GM18867 (cell line): ENCODE data around the gene MEP1A.

Source experiments
- ATAC-seq: cut with Tn5 transposase; IDR thresholded peaks from one replicate; pipeline ENCODE4 v1.9.1; 2021; ENCODE audit warnings: mild to moderate bottlenecking, moderate library complexity; ENCODE audit not compliant: unreplicated experiment

The MEP1A gene

DNA sequence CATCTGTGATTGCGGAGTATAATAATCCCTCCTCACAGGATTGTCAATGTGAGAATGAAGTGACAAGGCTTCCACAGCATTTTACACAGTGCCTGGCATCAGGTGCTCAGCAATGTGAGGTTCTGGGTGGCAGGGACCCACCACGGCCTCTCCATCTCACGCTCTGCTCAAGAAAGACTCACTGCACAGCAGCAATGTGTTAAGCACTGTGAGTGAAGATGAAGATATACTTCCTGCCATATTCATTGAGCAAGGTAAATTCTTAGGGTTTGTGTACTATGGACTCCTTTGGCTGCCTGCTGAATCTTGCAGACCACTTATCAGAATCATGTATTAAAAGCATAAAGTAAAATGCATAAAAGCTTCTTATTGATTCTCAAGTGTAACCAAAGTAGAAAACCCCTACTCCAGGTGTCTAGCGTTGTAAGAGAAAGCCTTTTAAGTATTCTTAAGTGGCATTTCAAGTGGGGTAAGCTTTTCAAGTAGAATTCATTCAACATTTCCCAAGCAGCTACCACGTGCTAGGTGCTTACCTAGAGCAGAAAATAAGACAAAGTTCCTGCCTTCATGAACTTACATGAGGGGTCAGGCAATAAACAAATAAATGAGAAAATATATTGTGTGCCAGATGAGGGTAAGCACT is 17.0 kb upstream of the MEP1A start:
- ATAC-seq: no peak

GRCh38 chr6:46777476-46778346 is 15.5 kb upstream of the MEP1A start:
- ATAC-seq: no peak

- no peak for ATAC-seq
Measured at GRCh38 chr6:46781478-46782378, 11.5 kb upstream of the MEP1A start.

DNA sequence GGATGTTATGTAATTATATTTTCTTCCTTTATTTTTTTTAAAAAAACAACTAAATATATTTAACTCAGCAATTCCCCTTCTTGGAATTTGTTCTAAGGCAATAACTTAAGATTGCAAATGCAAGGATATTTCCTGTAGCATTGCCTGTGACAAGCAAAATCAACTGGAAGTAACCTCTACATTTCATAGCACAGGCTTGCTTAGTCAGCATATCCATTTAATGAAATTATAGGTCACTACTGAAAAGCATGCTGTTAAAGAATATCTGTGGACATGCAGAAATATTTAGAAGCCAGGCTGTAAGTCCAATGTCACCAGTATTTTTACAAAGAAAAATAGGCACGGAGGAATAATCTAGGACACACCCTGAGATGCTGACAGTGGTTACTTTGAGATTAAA is 8.7 kb upstream of the MEP1A start:
- ATAC-seq: no peak

- ATAC-seq: no peak
Measured at GRCh38 chr6:46787871-46788540, 5.2 kb upstream of the MEP1A start.

DNA sequence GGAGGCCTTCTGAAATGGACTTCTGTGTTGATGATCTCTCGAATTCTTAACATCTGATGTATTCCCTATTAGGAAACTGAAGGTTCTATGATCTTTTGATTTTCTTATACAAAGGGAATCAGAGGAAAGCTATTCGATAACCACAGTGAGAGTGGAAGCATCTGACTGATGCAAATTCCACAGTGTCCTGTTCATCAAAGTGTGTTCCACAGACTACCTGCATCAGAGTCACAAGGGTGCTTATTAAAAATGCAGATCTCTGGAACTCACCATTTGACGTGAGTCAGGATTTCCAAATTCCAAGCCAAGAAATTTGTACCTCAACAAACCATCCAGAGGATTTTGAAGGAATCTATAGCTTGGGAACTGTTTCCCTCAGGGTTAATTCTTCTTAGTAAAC is 4.4 kb upstream of the MEP1A start:
- no peak for ATAC-seq

DNA sequence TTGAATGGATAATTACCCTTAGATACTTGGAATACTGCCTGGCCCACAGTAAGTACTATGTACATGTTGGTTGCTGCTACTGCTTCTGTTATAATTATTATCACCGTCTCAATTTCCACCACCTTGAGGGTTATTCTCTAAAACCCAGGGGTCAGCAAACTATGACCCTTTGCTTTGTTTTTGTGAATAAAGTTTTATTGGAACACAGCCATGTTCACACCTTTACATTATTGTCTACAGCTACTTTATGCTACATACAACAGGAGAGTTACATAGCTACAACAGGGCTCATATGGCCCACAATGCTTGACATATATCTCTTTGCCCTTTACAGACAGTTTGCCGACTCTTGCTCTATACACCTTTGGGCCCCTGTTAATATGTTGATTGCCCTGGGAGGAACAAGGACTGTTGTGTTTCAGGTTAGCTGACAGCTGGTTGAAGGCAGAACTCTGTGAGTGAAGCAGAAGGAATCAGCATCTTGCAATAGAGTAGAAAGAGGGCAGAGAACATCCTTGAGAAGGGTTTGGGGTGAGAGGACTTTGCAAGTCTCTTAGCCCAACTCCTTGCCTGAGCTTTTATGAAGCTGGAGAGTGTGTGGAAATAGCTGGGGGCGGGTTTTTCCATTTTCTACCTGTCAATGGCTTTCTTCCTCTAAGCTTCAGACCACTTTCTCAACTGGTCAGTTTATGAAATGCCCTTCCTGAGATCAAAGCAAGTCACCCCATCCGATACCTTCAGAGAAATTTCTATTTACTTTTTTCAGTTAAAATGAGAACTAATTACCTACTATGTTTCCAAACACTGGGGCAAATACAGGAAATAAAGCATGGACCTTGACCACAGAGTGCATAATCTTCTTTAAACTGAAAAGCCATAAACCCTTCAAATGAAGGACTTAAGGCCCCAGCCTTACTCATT is 3.5 kb upstream of the MEP1A start:
- no peak for ATAC-seq

GRCh38 chr6:46790355-46790874 is 2.8 kb upstream of the MEP1A start:
- ATAC-seq: no peak

GRCh38 chr6:46792635-46793034 is 554 bp upstream of the MEP1A start:
- no peak for ATAC-seq

- ATAC-seq: no peak
Measured at GRCh38 chr6:46794068-46794467, 879 bp downstream of the MEP1A start.

GRCh38 chr6:46795816-46796215 is 2.6 kb downstream of the MEP1A start:
- no peak for ATAC-seq

- no peak for ATAC-seq
Measured at GRCh38 chr6:46796848-46797580, 3.8 kb downstream of the MEP1A start.

GRCh38 chr6:46799657-46800056 is 6.5 kb downstream of the MEP1A start:
- ATAC-seq: no peak

- no peak for ATAC-seq
Measured at GRCh38 chr6:46808806-46809205, 15.6 kb downstream of the MEP1A start.

GRCh38 chr6:46815130-46815529 is 21.9 kb downstream of the MEP1A start:
- no peak for ATAC-seq

GRCh38 chr6:46816626-46817025 is 23.4 kb downstream of the MEP1A start:
- ATAC-seq: no peak

GRCh38 chr6:46819561-46819960 is 26.4 kb downstream of the MEP1A start:
- ATAC-seq: no peak

DNA sequence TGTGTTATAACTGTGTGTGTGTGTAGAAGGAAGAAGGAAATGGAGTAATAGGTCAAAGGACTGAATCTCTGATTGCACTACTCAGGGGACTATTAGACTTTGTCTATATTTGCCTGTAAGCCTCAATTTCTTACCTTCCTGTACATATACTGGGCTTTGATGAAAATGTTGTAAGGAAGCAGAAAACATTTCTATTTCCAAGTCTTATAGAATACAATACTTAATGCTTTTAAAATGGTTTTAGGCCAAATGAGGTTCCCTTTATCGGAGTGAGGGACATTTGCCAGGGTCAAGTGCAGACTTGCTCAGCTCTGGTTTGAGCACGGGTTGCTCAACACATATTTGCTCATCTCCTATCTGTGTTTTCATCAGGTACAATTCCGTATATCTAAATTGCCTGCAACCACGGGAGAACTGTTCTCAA is 28.3 kb downstream of the MEP1A start:
- ATAC-seq: no peak

DNA sequence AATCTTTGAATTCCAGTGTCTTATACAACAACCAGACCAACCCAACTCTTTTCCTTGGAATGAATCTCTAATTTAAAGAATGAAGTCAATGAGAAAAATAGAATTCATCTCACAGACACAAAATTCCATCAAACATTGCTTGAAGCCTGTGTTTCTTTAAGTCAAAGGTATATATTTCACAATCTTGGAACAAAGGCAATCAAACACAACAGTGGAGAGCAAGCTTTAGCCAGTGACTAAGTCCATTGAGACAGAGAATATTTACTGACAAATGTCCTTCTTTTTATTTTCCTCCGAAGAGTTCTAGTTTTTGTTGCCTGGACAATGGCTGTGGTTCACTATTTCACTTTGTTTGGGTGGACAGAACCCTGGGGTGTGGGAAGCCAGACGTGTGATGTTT is 35.8 kb downstream of the MEP1A start:
- no peak for ATAC-seq
